ENCODE results near the gene EFHC2. TPM values are rescaled to one million over a fixed set of nuclear protein-coding genes. Genes with fewer than 3 reads are reported as not detected.

The EFHC2 gene
- total and polyA plus RNA-seq, 2 of the 8 experiments (the other 6 are each of a cell fraction or from before 2014, with no cell fraction given): 1.8 to 3.4 TPM

GRCh38 chrX:44223150-44223549 is 120.3 kb downstream of the EFHC2 start (continued):
- TF ChIP-seq EZH2 (IDR thresholded peaks at IDR 0.05; ENCODE audit: low read depth, low read length, severe bottlenecking): no peak
- TF ChIP-seq ZNF274 (IDR thresholded peaks at IDR 0.05; ENCODE audit: borderline replicate concordance, extremely low read depth, low read length): no peak
- TF ChIP-seq ATF3 (IDR thresholded peaks at IDR 0.05; ENCODE audit: insufficient read depth, low read depth, low read length): no peak
- TF ChIP-seq SIX5 (IDR thresholded peaks at IDR 0.05; ENCODE audit: low read depth, low read length): no peak
- TF ChIP-seq GABPA (IDR thresholded peaks at IDR 0.05; ENCODE audit: borderline replicate concordance, insufficient read depth, low read length): no peak
- TF ChIP-seq SRF (IDR thresholded peaks at IDR 0.05; ENCODE audit: low read depth, low read length): no peak
